Parathyroid adenoma (tissue), 2 donors: ENCODE data around the gene L3MBTL4.

Experiments used
- H2AFZ ChIP-seq: fragments of 300-600 bp; sonication (generic); one replicate; pipeline ENCODE4 v1.7.0; 2017; ENCODE audit warnings: antibody characterized with exemption, mild to moderate bottlenecking
- H3K27ac ChIP-seq: fragments of 300-600 bp; sonication (generic); one replicate; pipeline ENCODE4 v1.7.0; 2017
- H3K27me3 ChIP-seq: fragments of 300-600 bp; sonication (generic); one replicate; pipeline ENCODE4 v1.7.0; 2017; ENCODE audit warnings: low read length; ENCODE audit not compliant: control insufficient read depth, insufficient read depth
- H3K36me3 ChIP-seq: fragments of 300-600 bp; sonication (generic); one replicate; pipeline ENCODE4 v1.7.0; 2017; ENCODE audit warnings: low read length; ENCODE audit not compliant: control insufficient read depth, insufficient read depth
- H3K4me1 ChIP-seq: fragments of 300-600 bp; sonication (generic); one replicate; pipeline ENCODE4 v1.7.0; 2017; ENCODE audit warnings: control low read depth
- H3K4me2 ChIP-seq: fragments of 300-600 bp; sonication (generic); one replicate; pipeline ENCODE4 v1.7.0; 2017; ENCODE audit warnings: low read length
- H3K4me3 ChIP-seq: fragments of 300-600 bp; sonication (generic); one replicate; pipeline ENCODE4 v1.7.0; 2017; ENCODE audit warnings: low read depth, low read length
- H3K79me2 ChIP-seq: fragments of 300-600 bp; sonication (generic); one replicate; pipeline ENCODE4 v1.7.0; 2017; ENCODE audit warnings: control low read depth
- H3K9ac ChIP-seq: fragments of 300-600 bp; sonication (generic); one replicate; pipeline ENCODE4 v1.7.0; 2017; ENCODE audit warnings: mild to moderate bottlenecking
- H3K9me3 ChIP-seq: fragments of 300-600 bp; sonication (generic); one replicate; pipeline ENCODE4 v1.7.0; 2017; ENCODE audit warnings: low read length; ENCODE audit not compliant: control insufficient read depth
- TF ChIP-seq, protein P1 (sequence below): fragments of 300-600 bp; sonication (generic); IDR thresholded peaks from one replicate; pipeline ENCODE4 v1.7.0; 2017; ENCODE audit warnings: antibody characterized with exemption, mild to moderate bottlenecking
- donor health status: primary hyperparathyroidism.

The L3MBTL4 gene

DNA sequence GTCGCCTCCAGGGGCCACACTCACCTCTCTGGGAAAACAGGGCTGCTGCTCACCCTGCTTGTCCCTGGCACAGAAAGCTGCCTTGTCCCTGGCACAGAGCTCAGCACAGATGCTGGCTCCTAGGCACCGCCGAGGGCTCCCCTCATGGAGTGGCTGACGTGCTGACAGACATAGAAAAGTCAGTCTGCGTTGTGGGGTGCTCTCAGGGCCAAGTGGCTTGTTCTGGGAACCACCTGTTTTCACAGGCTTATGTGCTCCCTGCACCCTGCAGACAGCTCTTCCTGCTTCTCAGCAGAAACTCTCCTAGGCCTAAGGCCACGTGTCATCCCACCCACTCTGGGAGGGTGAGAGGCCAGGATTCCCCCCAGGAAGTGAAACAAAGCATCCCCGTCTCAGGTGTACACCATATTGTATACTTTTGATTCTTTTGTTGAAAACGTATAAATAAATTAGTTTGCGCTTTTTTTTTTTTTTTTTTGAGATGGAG lies 434.7 kb downstream of the L3MBTL4 start:
- no peaks in the 10 kb centered on the region for H3K79me2 ChIP-seq
- no peaks in the 10 kb centered on the region for H3K27me3 ChIP-seq
- TF ChIP-seq, protein P1, sequence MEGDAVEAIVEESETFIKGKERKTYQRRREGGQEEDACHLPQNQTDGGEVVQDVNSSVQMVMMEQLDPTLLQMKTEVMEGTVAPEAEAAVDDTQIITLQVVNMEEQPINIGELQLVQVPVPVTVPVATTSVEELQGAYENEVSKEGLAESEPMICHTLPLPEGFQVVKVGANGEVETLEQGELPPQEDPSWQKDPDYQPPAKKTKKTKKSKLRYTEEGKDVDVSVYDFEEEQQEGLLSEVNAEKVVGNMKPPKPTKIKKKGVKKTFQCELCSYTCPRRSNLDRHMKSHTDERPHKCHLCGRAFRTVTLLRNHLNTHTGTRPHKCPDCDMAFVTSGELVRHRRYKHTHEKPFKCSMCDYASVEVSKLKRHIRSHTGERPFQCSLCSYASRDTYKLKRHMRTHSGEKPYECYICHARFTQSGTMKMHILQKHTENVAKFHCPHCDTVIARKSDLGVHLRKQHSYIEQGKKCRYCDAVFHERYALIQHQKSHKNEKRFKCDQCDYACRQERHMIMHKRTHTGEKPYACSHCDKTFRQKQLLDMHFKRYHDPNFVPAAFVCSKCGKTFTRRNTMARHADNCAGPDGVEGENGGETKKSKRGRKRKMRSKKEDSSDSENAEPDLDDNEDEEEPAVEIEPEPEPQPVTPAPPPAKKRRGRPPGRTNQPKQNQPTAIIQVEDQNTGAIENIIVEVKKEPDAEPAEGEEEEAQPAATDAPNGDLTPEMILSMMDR = no peak
- no peaks in the 10 kb centered on the region for H3K9me3 ChIP-seq
- no peak overlapping the region for H3K4me2 ChIP-seq
- H2AFZ ChIP-seq = no peak overlapping the region
- H3K9ac ChIP-seq = no peak overlapping the region
- H3K36me3 ChIP-seq = no peaks in the 10 kb centered on the region
- no peak overlapping the region for H3K4me3 ChIP-seq
- H3K27ac ChIP-seq = no peak overlapping the region
- no peaks in the 10 kb centered on the region for H3K4me1 ChIP-seq

DNA sequence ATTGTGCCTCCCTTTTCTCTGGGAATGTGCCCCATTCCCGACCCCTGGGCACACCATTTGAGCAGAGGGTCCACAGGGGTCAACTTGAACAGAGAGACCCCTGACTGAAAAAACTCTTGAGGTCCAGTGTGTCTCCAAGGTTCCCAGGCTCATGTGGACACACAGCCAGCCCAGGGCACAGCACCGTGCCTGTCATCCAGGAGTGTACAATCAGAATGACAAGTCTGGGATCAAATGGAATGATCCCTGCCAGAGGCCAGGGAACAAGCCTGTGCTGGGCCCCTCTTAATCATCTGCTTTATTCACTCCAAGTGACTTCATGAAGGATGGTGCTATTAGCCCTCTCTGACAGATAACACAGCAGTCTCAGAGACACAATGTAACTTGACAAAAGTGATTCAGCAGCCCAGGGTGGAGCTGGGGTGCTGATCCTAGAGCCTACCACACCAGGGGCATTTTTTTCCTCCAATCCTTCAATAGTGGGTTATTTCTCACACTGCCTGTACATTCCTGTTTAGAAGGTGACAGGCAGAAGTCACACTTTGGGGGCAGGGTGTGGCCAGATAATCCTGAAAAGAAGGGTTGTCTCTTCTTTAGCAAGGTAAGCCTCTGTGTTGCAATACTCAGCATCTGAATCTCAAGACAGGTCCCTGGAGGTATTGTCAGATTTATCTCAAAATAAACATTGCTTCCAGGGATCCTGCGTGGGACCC lies 435.4 kb downstream of the L3MBTL4 start:
- H3K79me2 ChIP-seq = no peaks in the 10 kb centered on the region
- H3K27me3 ChIP-seq = no peaks in the 10 kb centered on the region
- no peak overlapping the region for H3K4me3 ChIP-seq
- TF ChIP-seq, protein P1 = no peak
- no peaks in the 10 kb centered on the region for H3K36me3 ChIP-seq
- no peak overlapping the region for H3K9ac ChIP-seq
- H3K9me3 ChIP-seq = no peaks in the 10 kb centered on the region
- no peak overlapping the region for H3K27ac ChIP-seq
- H2AFZ ChIP-seq = no peak overlapping the region
- H3K4me2 ChIP-seq = no peak overlapping the region
- H3K4me1 ChIP-seq = no peaks in the 10 kb centered on the region

DNA sequence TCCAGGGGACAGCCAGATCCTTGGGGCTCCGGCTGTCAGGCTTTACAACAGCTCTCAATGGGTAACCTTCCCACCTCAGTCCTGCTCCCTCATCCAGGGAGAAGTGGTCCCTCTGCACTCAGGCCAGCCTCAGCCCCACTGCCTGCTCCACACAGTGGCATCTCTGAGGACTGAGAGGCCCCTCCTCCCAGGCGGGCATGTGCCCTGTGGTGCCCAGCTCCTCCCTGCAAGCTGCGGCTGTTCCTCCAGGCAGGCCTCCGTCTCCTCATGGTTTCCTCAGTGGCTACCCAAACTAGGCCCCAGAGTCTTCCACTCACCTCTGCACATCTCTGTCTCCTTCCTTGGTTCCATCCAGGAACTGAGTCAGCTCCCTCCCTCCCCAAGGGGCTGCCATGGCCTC lies 437.7 kb downstream of the L3MBTL4 start:
- no peaks in the 10 kb centered on the region for H3K79me2 ChIP-seq
- no peaks in the 10 kb centered on the region for H3K27me3 ChIP-seq
- H3K4me3 ChIP-seq = no peak overlapping the region
- H3K36me3 ChIP-seq = no peaks in the 10 kb centered on the region
- no peaks in the 10 kb centered on the region for H3K9me3 ChIP-seq
- H3K27ac ChIP-seq = no peak overlapping the region
- H3K9ac ChIP-seq = no peak overlapping the region
- no peak overlapping the region for H3K4me2 ChIP-seq
- no peaks in the 10 kb centered on the region for H3K4me1 ChIP-seq
- H2AFZ ChIP-seq = no peak overlapping the region
- TF ChIP-seq, protein P1 = no peak

DNA sequence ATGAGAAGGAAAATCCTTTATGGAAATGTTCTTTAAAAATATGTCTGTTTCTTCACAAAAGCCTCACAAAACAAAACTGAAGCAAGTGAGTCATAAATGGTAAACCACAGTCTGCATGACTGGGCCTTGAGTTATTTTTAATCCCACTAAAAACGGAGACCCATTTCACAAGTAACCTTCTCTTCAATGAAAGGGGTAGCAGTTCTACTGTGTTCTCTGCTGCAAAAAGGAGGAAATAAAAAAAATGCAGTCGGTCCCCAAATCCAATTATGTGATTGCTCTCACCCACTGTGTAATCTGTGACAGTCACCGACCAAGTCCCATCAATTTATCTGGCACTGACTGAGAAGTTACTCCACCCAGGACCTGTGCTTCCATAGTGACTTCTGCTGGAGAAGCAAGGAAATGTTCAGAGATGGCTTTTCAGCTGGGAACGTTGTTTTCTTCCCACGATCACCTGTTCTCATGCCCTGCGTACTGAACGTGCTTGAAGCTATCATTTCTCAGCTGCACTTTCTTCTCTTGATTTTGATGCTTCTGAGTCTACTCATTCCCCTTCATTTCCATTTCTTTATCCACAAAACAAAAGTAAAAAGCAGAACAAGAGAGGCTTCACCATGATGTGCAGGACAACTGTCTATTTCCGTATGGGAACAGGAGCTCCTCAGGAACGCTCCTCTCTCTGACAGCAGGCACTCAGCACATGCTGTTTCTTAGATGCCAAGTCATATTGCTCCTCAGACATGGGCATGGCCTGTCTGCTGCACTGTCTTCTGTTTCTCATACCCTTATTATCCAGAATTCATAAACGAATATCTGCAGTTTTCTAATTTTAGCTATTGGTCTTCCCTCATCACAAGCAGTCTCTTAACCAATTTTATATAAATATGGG lies 439.4 kb downstream of the L3MBTL4 start:
- Histone ChIP-seq H3K4me1 (no peaks in the 10 kb centered on the region), H3K27me3 (no peaks in the 10 kb centered on the region), H2AFZ (no peak overlapping the region), H3K36me3 (no peaks in the 10 kb centered on the region), H3K9ac (no peak overlapping the region), H3K27ac (no peak overlapping the region), H3K4me2 (no peak overlapping the region), H3K4me3 (no peak overlapping the region), H3K79me2 (no peaks in the 10 kb centered on the region), H3K9me3 (no peaks in the 10 kb centered on the region)
- TF ChIP-seq, protein P1 = no peak
